DOHH2 (cell line): ENCODE results near the gene SNIP1.

Source experiments
- CTCF ChIP-seq: fragments of 200-600 bp; sonication (generic); IDR thresholded peaks from one replicate; pipeline ENCODE4 v1.5.1; 2014; ENCODE audit warnings: antibody characterized with exemption, mild to moderate bottlenecking, low read depth, low read length; ENCODE audit not compliant: poor library complexity, severe bottlenecking
- EZH2phosphoT487 ChIP-seq: fragments of 200-600 bp; sonication (generic); IDR thresholded peaks from 2 replicates; pipeline ENCODE4 v1.6.1; 2017; ENCODE audit warnings: borderline replicate concordance, mild to moderate bottlenecking, antibody characterized with exemption, low read length, moderate library complexity, mixed read lengths

- TF ChIP-seq CTCF (no peak), EZH2phosphoT487 (no peak)
Observed at GRCh38 chr1:37517569-37517968, 36.5 kb downstream of the SNIP1 start.
